Measurements from ENCODE around the gene SDK2.

SDK2 gene

DNA sequence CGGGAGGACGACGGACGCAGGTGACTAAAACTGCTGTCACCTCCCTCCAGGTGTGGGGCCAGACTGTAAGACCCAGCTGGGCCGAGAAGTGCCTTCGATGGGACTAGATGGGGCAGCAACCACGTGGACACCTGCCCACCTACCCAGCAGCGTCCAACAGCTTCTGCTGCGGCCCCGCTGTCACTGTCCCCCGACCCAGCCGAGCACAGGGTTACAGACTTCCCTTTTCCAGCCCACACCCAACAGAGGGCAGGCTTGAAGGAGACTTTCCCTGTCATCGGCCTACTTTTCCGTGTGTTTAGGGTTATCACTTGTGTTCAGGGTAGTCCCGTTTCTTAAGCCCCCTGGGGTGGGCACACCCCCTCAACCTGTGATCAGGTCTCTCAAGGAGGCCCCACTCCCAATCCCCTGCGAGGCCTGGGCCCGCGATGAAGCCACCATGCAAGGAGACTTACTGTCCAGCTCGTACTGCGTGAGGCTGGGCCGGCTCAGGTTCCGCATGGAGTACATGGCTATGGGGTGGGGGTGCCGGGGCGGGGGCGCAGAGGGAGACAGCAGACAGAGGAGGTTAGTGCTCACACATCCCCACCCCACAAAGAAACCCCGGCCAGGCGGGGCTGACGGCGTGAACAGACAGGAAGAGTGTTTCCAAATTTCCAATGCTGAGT, 263.7 kb downstream of the SDK2 start:
- DNase-seq: no peak

DNA sequence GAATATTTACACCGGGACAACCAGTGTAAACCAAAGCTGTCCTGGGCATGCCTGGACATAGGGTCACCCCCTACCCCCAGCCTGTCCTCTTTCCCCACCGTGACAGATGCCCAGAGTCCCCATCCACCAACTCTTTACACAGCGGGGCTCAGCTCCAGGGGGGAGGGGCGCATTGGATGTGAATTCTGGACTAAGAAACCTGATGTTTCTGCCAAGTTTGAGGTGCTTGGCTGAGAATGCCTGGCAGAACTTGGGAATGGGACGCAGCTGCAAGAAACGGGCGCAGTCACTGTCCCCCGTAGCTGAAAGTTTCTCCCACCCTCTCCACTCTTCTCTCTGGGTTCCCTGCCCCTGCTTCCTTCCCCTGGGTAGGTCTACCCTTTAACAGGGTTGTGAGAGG, 264.4 kb downstream of the SDK2 start:
- DNase-seq: no peak

DNA sequence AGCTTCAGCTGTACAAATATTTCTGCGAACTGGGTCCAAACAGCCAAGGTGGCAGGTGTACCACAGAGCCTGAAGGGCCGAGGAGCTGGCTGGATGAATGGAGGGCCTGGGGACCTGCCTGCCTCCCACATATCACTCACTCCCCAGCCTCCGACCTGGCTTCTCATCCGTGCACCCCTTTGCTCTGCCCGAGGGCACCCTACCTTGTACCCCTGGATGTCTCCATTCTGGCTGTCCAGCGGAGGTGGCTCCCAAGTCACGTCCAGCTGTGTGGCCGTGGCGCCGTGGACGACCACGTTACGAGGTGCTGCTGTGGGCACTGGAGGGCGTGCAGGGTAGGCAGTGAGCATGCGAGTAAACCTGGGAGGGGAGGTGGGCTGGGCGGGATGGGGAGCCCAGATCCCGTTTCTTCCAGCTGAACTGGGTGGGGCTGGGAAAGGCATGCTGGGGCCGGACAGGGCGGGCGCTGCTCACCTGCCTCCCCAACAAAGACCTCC, 265.2 kb downstream of the SDK2 start:
- DNase-seq: no peak

- no peak for DNase-seq
Observed at GRCh38 chr17:73376636-73377035, 267.6 kb downstream of the SDK2 start.

- DNase-seq: no peak
Observed at GRCh38 chr17:73376152-73376551, 268.1 kb downstream of the SDK2 start.

GRCh38 chr17:73371836-73372235, 272.4 kb downstream of the SDK2 start:
- DNase-seq: no peak

- DNase-seq: no peak
Observed at GRCh38 chr17:73371285-73371684, 273.0 kb downstream of the SDK2 start.

DNA sequence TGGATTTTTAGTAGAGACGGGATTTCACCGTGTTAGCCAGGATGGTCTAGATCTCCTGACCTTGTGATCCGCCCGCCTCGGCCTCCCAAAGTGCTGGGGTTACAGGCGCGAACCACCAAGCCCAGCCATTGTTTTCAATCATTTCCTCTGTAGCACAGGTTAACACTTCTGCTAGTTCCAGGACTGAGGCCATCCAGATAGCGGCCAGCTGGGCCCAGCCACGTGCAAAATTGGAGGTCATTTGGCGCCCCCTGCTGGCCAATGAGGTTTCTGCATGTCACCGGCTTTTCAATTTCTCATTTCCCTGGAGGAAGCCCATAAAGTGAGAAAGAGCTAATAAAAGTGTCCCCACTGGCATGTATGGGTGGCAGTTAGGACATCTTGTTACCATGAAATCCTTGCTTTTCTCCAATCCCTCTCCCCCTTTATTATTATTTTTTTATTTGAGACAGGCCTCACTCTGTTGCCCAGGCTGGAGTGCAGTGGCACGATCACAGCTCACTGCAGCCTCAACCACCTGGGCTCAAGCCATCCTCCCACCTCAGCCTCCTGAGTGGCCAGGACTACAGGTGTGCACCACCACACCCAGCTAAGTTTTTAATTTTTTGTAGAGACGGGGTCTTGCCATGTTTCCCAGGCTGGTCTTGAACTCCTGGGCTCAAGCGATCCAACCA, 274.3 kb downstream of the SDK2 start:
- DNase-seq: peak; percentile 63

- DNase-seq: no peak
Observed at GRCh38 chr17:73369111-73369521, 275.1 kb downstream of the SDK2 start.

DNA sequence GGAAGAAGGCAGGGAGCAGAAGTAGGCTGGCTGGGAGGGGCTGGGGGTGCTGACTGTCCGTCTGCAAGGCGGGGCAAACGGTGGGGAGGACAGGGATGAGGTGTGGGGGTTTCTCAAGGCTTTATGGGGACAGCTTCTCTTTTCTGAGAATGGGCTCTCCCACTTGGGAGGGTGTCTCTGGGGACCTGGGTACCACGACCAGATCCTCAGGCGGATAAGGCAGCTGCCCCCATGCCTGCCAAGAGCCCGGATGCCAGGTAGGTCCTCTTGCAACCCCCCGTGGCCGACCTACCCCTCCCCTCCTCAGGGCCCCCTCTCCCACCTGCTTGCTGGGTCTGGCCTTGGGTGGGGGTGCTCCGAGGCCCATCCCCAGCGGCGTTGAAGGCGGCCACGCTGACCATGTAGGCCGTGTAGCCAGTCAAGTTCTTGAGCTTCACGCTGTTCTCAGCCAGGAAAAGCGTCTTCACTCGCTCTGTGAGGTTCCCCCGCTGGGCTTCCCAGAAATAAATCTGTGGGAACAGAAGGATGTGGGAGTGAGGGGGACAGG, 276.1 kb downstream of the SDK2 start:
- DNase-seq: no peak

- no peak for DNase-seq
Observed at GRCh38 chr17:73365906-73366623, 278.2 kb downstream of the SDK2 start.

GRCh38 chr17:73365301-73365874, 278.9 kb downstream of the SDK2 start:
- no peak for DNase-seq

GRCh38 chr17:73364155-73364522, 280.1 kb downstream of the SDK2 start:
- DNase-seq: no peak

DNA sequence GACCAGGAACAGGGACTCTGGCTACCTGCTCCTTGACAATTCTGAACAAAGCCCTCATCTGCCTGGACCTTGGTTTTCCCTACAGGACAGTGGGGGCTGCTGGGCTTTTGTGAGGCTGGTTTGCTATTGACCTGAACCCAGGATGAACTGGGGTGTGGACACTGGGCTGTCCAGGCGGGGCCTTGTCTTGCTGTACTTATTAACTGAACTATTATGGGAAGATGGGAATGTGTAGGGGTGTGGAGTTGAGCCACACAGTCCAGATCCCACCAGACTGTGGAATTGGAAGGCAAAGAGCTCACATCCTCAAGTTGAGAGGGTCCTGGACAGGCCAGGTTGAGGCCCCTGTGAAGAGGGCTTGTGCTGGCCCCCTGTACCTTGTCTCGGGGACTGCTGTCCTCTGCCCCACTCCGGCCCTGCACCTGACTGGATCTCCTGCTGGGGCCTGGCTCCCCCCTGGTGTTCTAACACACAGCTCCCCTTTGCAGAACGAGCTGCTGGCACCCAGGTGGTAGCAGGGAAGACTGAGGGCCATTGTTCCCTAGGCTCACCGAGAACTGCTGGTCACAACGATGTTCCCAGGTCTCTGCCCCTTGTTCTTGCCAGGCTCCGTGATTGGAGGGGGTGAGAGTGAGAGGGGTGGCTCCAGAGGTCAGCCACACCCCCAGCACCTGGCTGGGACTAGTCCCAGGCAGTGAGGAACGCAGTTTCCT, 280.6 kb downstream of the SDK2 start:
- DNase-seq: no peak

GRCh38 chr17:73362697-73363096, 281.5 kb downstream of the SDK2 start:
- DNase-seq: no peak

- DNase-seq: no peak
Observed at GRCh38 chr17:73360961-73361761, 283.1 kb downstream of the SDK2 start.

GRCh38 chr17:73359987-73360410, 284.2 kb downstream of the SDK2 start:
- no peak for DNase-seq

- no peak for DNase-seq
Observed at GRCh38 chr17:73359352-73359751, 284.9 kb downstream of the SDK2 start.

GRCh38 chr17:73358668-73359067, 285.6 kb downstream of the SDK2 start:
- no peak for DNase-seq

DNA sequence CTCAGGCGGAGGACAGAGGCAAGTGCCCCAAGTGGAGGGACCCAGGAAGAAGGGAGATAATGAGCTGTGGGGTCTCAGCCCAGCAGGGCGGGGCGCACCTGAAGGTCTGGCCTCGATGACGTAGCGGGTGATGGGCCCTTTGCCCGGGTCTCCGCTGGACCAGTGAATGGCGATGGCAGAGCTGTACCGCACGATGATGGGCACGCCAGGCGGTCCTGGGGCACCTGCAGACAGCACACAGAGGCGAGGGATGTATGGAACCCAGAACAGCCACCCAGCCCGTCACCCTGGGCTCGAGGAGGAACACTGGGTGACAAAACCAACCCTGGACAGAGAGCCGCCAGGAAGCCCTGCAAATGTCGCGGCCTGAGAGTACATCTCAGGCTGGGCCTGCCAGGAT, 286.3 kb downstream of the SDK2 start:
- DNase-seq: no peak

DNA sequence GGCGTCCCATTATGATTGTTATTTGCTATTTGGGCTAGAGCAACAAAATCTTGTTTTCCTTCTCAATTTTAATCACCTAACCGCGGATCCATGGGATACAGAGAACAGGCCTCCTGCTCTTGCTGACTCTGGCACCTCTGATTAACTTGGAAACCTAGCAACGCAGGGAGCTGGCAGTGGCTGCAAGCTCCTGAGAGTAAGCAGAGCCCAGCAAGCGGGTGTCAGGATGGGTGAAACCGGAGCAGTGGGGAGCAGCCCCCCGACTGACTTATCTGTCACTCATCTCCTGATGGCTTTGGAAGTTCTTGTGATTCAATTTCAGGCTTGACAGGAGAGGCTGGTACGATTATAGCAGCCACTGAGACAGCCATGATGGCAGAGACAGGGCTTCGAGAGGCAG, 286.9 kb downstream of the SDK2 start:
- DNase-seq: no peak
